Inferior parietal cortex (tissue), 1 donor: ENCODE results near the gene GLIPR1.
"Not testable (repeated sequence)": the region's sequence is repeated elsewhere in the genome, so short reads cannot be mapped to it uniquely, and the experiment has no call there.

Experiments used
- DNase-seq: peaks from one replicate; pipeline ENCODE4 v3.0.0-alpha.2; 2016; ENCODE audit errors: extremely low spot score

Gene GLIPR1

DNA sequence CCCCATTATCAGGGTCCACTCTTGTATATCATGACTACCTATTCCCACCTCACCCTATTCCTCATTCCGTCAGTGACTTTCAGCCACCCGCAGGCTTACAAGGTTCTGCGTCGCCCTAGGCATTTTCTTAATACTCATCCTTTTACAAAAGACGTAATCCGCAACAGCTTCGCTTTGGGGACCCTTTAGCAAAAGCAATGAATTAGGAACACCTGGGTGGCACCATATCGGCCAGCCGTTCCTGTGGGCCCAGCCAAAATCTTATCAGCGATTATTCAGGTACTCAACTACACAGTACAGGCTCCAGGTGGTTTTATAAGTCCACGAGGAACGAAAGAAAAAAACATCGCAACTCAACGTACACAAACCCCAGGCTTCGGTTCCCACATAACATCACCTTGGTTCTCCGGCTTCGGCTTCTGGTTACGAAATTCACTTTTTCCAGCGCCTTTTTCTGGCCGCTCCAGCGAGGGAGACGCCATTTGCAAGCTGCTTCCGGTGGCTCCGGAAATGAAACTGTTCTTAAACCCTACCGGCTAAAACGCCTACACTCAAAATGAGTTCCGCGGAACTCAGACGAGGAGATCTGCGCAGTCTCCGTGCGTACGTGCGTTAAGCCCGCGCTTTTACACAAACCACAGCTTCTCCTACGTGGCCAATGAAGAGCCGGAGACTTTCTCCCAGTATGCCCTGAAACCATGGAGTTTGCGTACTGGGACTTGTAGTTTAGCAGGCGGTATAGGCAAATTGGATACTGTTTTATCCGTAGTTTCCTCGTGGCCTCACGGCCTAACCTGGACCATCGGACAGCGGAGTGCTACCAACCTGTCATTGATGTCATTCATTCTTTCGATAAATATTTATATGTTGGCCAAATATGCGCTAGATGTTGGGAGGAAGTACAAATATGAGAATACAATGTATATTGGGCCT is 30.8 kb downstream of the GLIPR1 start, which contains the start of gene KRR1:
Gene KRR1, minus strand, starts transcription at position 494 of the 933 bp plus-strand sequence. Its CDS starts 12 bp downstream, at position 482.
- peak; percentile 99 for DNase-seq

DNA sequence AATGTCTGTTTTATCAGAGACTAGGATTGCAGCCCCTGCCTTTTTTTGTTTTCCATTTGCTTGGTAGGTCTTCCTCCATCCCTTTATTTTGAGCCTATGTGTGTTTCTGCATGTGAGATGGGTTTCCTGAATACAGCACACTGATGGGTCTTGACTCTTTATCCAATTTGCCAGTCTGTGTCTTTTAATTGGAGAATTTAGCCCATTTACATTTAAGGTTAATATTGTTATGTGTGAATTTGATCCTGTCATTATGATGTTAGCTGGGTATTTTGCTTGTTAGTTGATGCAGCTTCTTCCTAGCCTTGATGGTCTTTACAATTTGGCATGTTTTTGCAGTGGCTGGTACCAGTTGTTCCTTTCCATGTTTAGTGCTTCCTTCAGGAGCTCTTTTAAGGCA is 40.7 kb downstream of the GLIPR1 start:
- not testable (repeated sequence) for DNase-seq

DNA sequence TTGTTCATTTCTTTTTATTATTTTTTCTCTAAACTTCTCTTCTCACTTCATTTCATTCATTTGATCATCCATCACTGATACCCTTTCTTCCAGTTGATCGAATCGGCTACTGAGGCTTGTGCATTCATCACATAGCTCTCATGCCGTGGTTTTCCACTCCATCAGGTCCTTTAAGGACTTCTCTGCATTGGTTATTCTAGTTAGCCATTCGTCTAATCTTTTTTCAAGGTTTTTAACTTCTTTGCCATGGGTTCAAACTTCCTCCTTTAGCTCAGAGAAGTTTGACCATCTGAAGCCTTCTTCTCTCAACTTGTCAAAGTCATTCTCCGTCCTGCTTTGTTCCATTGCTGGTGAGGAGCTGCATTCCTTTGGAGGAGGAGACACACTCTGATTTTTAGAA is 41.6 kb downstream of the GLIPR1 start:
- not testable (repeated sequence) for DNase-seq

DNA sequence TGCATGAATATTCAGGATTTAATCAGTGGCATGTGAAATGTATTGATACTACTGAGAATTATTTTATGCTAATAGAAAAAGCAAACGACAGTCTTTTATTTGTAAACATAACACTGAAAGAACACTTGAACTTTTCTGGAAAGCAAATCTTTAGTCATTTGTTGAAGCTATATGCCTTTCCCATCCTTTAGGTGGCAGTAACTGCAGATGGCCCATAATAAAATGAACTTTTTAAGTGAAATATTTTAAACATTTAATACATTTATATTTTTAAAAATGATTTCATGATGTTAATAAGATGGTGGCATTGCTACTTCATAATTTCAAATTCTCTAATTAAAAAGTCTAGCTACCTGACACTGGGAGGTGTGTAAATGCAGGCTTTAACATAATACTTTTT is 44.7 kb downstream of the GLIPR1 start:
- no peak for DNase-seq

DNA sequence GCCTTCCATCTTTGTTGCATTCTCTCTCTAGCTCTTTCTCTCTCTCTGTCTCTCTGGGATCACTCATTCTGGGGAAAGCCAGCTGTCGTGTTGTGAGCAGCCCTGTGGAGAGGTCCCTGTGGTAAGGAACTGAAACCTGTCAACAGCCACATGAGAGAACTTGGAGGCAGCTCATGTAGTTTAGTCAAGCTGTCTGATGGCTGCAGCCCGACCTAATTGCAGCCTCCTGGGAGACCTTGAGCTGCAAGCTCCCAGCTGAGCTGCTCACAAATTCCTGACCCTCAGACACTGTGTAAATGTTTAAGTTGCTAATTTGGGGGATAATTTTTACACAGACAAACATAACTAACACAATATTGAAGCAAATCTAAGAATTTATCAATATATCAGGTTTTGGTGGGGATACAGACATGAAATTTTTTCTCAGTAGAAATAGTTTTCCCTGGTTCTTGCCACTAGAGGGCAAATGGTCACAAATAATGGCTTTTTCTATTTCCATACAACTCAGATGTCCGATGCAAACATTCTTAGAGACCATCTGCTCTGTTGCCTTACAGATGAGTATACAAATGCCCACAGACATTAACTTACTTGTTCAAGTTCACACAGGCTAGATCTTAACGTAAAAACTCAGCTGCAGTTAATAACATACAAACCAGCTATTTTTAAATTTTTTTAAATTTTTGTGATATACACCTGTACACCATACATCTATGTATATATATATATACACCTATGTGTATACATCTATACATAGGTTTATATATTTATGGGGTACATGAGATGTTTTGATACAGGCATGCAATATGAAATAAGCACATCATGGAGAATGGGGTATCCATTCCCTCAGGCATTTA is 46.3 kb downstream of the GLIPR1 start:
- DNase-seq: peak; percentile 68

DNA sequence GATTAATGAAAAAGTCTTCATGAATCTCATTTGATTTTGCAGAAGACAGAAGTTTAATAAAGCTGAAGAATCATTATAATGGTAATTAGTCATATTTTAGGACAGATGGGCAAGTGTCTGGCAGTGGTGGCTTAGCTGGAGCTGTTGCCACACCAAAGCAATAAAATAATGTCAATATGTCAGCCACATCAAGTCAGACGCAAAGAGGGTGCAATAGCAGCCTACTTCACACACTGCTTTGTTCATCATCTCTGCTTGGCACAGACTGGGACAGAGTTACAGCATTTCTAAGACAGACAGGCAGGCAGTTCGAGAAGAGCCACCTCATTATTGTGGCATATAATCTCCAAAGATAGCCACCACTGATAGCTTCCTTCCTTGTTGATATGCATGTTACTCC is 47.7 kb downstream of the GLIPR1 start:
- no peak for DNase-seq

DNA sequence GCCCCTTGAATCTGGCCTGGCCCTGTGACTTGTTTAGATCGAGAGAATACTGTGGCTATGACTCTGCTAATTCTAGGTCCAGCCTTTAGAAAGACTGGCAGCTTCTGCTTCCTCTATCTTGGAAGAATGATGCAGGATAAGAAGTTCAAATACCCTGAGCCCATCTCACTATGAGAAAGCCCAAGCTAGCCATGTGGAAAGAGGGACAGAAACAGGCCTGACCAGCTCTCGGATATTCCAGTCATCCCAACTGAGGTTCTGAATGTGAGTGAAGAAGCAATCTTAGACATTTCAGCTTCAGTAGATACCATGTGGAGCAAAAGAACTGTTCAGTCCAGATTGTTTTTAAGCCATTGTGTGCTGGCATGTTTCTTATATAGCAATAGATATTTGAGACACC is 48.1 kb downstream of the GLIPR1 start:
- no peak for DNase-seq

DNA sequence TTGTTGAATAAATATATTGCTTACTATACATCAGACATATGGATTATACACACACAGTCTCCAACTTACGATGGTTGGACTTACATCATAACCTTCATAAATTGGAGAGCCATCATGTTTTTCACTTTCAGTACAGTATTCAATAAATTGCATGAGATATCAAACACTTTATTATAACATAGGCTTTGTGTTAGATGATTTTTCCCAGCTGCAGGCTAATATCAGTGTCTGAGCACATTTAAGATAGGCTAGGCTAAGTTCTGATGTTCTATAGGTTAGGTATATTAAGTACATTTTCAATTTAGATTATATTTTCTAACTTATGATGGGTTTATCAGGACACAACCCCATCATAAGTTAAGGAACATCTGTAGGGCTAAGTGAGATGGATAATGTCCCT is 48.8 kb downstream of the GLIPR1 start:
- no peak for DNase-seq

DNA sequence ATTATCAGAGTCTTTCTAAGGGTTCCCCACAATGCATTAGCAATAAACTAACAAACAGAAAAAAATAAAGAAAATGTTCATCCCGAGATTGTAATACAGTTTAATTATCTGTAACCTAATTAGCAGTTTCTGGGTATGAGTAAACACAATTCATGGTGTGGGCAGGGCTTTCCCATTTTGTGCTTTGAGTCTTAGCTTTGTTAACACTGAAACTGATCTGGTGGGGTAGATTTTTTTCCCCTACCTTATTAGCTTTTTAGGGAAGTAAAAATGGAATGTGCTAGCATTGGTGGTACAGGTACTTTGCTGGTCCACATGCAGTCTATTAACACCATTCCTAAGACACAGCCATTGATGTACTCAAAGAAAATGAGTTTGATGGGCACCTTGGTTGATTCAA is 49.3 kb downstream of the GLIPR1 start:
- DNase-seq: no peak

DNA sequence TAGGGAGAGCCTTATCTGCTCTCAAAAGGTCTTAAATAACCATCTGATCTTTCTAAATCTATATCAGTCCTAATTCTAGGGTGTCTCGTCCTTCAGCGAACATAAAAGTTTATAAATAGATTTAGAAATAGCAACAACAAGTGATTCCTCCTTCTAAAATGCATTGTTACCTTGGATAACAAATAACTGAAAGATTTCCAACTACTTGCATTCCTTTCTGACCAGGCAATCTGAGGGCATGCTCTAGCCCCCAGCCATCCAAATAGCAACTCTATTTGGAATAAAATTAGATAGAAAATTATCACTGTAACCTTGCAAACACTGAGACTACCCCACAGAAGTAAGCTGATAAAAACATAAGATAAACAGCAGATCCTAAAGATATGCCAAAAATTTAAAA is 52.7 kb downstream of the GLIPR1 start:
- DNase-seq: no peak

DNA sequence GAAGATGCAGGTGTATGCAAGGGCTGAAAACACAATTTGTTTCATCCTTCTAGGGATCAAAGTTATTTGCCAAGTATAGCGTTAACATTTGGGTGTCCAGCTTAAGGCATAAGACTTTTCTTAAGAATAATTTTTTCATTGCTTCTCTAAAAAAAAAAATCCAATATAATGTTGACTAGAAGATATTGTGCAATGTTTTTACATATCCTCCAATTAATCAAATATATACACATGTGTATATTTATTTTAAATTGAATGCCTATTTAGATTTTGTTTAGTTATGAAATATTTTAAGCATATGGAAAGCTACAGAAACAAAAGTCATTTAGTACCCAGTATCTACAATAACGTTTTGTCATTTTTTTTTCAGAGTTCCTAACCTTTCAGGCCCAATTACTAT is 59.3 kb downstream of the GLIPR1 start:
- DNase-seq: no peak

DNA sequence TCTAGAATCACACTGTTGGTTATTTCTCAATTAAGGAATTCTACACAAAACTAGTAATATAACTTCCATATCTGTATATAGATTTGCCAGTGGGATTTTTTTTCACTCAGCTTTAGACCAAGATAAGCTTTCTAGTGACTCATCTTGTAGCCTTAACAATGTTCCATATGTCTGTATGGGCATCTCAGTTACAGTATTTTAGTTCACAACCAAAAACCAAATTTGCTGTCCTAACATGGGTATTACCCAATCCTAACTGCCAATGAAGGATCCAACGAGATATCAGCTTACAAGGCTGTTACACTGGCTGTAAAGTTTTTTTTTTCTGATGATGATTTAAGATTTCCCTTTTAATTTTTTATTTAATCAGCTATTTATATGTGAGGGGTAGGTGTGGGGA is 62.4 kb downstream of the GLIPR1 start:
- DNase-seq: no peak

DNA sequence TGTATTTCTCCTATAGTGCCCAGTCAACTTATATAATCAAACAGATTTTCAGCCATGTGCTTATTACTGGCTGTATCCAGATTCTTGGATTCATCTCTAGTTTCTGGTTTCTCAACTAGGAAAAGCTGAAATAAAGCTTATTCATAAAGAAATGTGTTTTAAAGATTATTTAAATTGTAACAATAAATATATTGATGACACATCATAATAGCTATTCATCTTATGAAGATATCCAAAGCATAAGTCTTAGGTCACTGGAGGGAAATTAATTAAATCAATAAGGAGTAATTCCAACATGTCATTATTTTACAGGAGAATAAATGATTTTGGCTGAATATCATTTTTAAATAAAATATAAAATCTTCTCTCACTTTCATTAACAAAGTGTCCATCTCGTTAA is 63.0 kb downstream of the GLIPR1 start:
- no peak for DNase-seq

DNA sequence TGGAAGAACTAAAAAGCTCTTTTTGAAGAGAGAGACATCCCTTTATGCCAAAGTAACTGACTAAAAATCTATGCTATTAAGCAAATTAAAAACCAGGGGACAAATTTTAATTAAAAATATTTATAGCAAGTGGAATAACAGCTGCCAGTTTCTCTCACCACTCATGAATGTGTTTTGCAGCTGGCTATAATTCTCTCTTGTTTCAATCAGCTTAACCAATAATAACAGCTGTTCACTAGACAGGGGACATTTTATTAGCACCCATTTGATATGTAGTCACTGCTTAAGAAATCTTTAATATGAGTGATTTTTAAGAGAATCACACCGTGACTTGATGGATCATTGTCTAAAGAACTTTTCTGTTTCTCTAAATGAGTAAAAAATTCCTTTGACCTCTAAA is 65.1 kb downstream of the GLIPR1 start:
- DNase-seq: no peak

DNA sequence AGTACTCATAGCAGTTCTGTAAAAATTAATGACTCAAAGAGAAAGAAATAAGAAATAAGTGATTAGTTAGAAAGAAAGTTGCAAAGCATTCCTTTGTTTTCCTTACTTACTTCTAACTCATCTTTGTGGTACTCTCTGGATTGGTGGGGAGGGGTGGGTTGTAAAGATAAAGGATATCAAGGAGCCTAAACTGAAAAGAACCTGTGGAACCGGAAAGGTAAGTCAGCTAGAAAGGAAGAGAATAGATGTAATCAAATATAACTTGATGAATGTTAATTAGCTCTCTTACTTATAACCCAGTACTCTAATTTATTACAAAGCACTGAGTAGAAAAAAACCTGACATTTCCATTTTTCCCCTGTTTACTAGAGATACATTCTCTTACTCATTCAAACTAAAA is 68.3 kb downstream of the GLIPR1 start:
- no peak for DNase-seq

DNA sequence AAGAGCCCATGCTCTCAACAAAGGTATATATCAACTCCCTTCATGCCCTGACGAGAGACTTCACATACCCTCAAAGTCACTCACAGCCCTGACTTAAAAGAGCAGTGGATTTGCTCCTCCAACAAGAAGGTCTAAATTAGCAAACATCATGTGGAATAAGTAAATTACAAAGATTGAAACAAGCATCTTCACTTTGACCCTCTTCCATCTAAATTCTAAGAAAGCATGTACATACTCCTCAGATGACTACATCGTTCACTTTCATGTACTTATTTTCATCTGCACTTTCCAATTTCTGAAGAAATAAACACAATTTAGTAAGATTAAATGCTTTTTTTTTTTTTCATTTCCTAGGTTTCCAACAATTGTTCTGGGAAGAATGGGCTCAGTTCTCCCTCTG is 69.4 kb downstream of the GLIPR1 start:
- DNase-seq: no peak

DNA sequence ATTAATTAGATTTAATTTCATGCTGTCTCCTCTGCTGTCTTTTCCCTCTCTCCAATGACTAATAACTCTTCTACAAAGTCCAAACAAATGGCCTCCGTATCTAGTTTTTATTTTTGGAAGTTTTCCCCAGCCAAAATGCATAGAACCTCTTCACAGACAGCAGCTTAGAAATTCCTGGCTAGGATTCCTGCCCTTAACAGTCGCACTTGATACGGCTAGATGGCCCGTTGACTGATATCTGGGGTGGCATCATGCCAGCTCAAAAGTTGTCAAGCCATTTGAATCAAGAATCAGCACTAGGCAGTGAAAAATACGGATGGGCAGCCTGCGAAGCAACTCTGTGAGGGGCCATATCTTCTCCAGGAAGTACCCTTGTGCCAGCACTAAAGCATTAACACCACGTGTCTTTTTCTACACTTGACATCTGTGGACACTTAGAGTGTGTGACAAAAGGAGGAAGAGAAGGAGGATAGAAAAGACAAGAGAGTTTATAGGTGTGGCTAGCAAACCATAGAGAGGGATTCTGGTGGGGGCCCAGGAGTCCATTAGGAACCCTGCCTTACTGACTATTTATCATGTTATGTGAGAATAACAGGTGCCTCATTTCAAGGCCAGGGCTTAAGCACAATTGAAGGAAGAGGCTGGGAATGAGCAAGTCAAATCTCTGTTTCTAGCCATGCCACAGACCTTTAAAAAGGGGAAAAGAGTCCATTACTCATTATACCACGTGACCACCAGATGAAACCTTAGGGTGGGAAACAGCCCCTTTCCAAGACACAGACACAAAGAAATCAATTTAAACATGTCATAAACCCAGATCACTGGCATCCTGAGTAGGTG is 70.1 kb downstream of the GLIPR1 start:
- DNase-seq: no peak

DNA sequence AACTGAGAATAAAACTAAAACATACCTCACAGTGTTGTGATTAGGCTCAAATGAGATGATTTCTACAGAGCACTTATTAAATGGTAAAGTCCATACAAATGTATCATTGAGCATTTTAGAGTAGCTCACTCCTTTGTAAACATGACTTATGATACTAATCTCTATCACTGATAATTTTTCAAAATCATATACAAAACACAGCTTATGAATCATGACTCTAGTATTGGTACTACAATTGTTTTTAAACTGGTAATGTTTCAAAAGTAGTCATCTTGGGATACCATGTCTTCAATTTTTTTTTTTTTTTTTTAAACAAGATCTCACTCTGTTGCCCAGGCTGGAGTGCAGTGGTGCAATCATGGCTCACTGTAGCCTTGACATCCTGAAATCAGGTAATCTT is 70.9 kb downstream of the GLIPR1 start:
- DNase-seq: no peak

DNA sequence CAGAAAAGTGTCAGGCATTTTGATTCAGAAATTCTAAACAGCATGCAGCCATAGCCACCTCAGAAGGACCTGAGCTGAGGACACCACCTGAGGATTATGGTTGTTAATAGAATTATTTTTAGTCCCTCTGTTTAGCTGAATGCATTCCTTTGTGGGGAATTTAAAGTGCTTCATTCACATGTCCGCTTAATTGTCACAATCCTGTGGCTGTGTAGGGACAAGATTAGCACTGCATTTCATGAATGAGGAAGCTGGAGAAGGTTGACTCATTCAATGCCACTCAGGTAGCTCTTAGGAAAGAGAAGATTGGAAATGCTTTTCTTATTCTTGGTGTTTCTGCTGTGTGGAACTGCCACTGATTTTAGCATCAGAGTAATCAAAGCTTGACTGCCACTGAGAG is 72.8 kb downstream of the GLIPR1 start:
- DNase-seq: no peak
